HepG2 (cell line): ENCODE results near the gene BBS4. TPM values are rescaled to one million over a fixed set of nuclear protein-coding genes. Genes with fewer than 3 reads are reported as not detected.

Experiments used
- ATAC-seq: fragments of 200-7000 bp; cut with Tn5 transposase; 3 replicates; pipeline ENCODE4 v1.9.1; 2020; ENCODE audit warnings: mild to moderate bottlenecking, moderate library complexity
- BruUV-seq: library from RNA; stranded (reverse); fragments of 400-500 nt; replicated peaks from 2 replicates; lab custom pipeline; 2021; lab: Mats Ljungman, UMichigan
- CTCF ChIA-PET: fragments of 300-600 bp; formaldehyde crosslinking; extraction: SDS; loops from one replicate; lab custom pipeline; 2021; ENCODE audit warnings: low total read pairs, inconsistent platforms, low intra/inter-chr PET ratio; lab: Yijun Ruan, JAX
- POLR2A ChIA-PET: fragments of 350-600 bp; sonication (Branson Sonifier 250); formaldehyde crosslinking; loops from one replicate; lab custom pipeline; 2020; ENCODE audit warnings: antibody characterized with exemption, inconsistent platforms; lab: Yijun Ruan, JAX
- DNase-seq: peaks from one replicate; pipeline ENCODE4 v3.0.0-alpha.2; 2015; ENCODE audit warnings: low spot score
- FAIRE-seq: peaks from 3 replicates; lab custom pipeline; 2011; peaks lifted over from hg19 to GRCh38; lab: Jason Lieb, UNC
- H2AFZ ChIP-seq: one replicate; pipeline ENCODE4 v1.6.1; 2011; ENCODE audit warnings: low read length, inconsistent platforms
- H3K27ac ChIP-seq: fragments of 300-600 bp; 3 replicates; pipeline ENCODE4 v1.8.0; 2011; ENCODE audit warnings: mixed run types, mild to moderate bottlenecking, mixed read lengths, low read length, inconsistent platforms; ENCODE audit not compliant: insufficient read depth; ENCODE audit errors: extremely low read length
- H3K27me3 ChIP-seq, 2 experiments: fragments of 200-600 bp in 1 of 2; 2 replicates in 1 of 2; 3 replicates in 1 of 2; pipeline versions ENCODE4 v1.6.0 to v1.8.0; 2011; ENCODE audit warnings: low read length in 2 of 2, mild to moderate bottlenecking in 2 of 2, moderate library complexity in 2 of 2, inconsistent platforms in 1 of 2; ENCODE audit not compliant: insufficient read depth in 2 of 2, control insufficient read depth in 1 of 2
- H3K36me3 ChIP-seq, 2 experiments: fragments of 200-600 bp in 1 of 2; replicated peaks in 1 of 2; 2 replicates in 1 of 2; 3 replicates in 1 of 2; pipeline versions ENCODE4 v1.5.1 to v1.8.0; 2011; ENCODE audit warnings: low read length in 2 of 2, inconsistent platforms in 1 of 2; ENCODE audit not compliant: insufficient read depth in 2 of 2, control insufficient read depth in 1 of 2
- H3K4me1 ChIP-seq: 2 replicates; pipeline ENCODE4 v1.5.1; 2012; ENCODE audit warnings: low read length, inconsistent platforms; ENCODE audit not compliant: insufficient read depth
- H3K4me2 ChIP-seq: 2 replicates; pipeline ENCODE4 v1.6.0; 2011; ENCODE audit warnings: low read depth, low read length, inconsistent platforms
- H3K4me3 ChIP-seq, 3 experiments: fragments of 200-600 bp in 1 of 3; sonication (generic), shearing (Covaris generic) in 1 of 3; replicated peaks in 1 of 3; 2 replicates each; pipeline ENCODE4 v1.5.1; 2011 to 2016; ENCODE audit warnings: low read length in 3 of 3, inconsistent platforms in 2 of 3, low read depth in 2 of 3, mild to moderate bottlenecking in 2 of 3, control low read depth in 1 of 3, mixed read lengths in 1 of 3; ENCODE audit not compliant: insufficient read depth in 1 of 3
- H3K79me2 ChIP-seq: one replicate; pipeline ENCODE4 v1.6.1; 2011; ENCODE audit warnings: low read length, inconsistent platforms; ENCODE audit not compliant: insufficient read depth
- H3K9ac ChIP-seq: 2 replicates; pipeline ENCODE4 v1.6.0; 2011; ENCODE audit warnings: mild to moderate bottlenecking, low read depth, low read length, inconsistent platforms; ENCODE audit not compliant: insufficient read depth
- H3K9me3 ChIP-seq: 2 replicates; pipeline ENCODE4 v1.5.1; 2012; ENCODE audit warnings: mild to moderate bottlenecking, low read length
- H4K20me1 ChIP-seq: 2 replicates; pipeline ENCODE4 v1.6.0; 2011; ENCODE audit warnings: inconsistent platforms, mild to moderate bottlenecking, low read length, moderate library complexity; ENCODE audit not compliant: insufficient read depth
- ADNP ChIP-seq: sonication (generic); formaldehyde crosslinking; IDR thresholded peaks from 2 replicates; pipeline ENCODE4 v1.4.0; 2020; ENCODE audit warnings: missing genetic modification reagents
- CCAR2 ChIP-seq: fragments of 200-400 bp; formaldehyde crosslinking; optimal IDR thresholded peaks from 2 replicates; pipeline ENCODE3; 2018; ENCODE audit warnings: low read depth, mild to moderate bottlenecking, low read length, moderate library complexity
- HDAC2 ChIP-seq: sonication (generic); formaldehyde crosslinking; IDR thresholded peaks from 2 replicates; pipeline ENCODE4 v1.4.0; 2020; ENCODE audit warnings: missing genetic modification reagents
- HHEX ChIP-seq: IDR thresholded peaks from 2 replicates; pipeline ENCODE4 v1.6.1; 2016; ENCODE audit warnings: control low read depth
- JDP2 ChIP-seq: sonication (generic); formaldehyde crosslinking; IDR thresholded peaks from 2 replicates; pipeline ENCODE4 v1.8.1; 2022; ENCODE audit warnings: missing genetic modification reagents, borderline replicate concordance
- MAF1 ChIP-seq: sonication (generic); formaldehyde crosslinking; IDR thresholded peaks from 2 replicates; pipeline ENCODE4 v1.5.0; 2020; ENCODE audit warnings: missing genetic modification reagents, borderline replicate concordance
- MBD4 ChIP-seq: IDR thresholded peaks from 2 replicates; pipeline ENCODE4 v1.6.1; 2012; ENCODE audit warnings: low read length, inconsistent platforms, borderline replicate concordance
- NFATC3 ChIP-seq: sonication (generic); formaldehyde crosslinking; IDR thresholded peaks from 2 replicates; pipeline ENCODE4 v1.5.1; 2020; ENCODE audit warnings: mild to moderate bottlenecking, missing genetic modification reagents
- SATB2 ChIP-seq: sonication (generic); formaldehyde crosslinking; IDR thresholded peaks from 2 replicates; pipeline ENCODE4 v1.5.0; 2020; ENCODE audit warnings: missing genetic modification reagents
- SP5 ChIP-seq: IDR thresholded peaks from 2 replicates; pipeline ENCODE4 v1.6.1; 2016; ENCODE audit warnings: low read depth, borderline replicate concordance
- SRSF1 ChIP-seq: fragments of 200-400 bp; formaldehyde crosslinking; optimal IDR thresholded peaks from 2 replicates; pipeline ENCODE3; 2017; ENCODE audit warnings: mild to moderate bottlenecking, low read depth, low read length, moderate library complexity
- SRSF4 ChIP-seq: fragments of 200-400 bp; formaldehyde crosslinking; IDR thresholded peaks from one replicate; pipeline ENCODE4 v1.6.1; 2018; ENCODE audit warnings: mild to moderate bottlenecking, low read depth, low read length, moderate library complexity; ENCODE audit not compliant: poor library complexity, severe bottlenecking
- ZFX ChIP-seq: sonication (generic); formaldehyde crosslinking; IDR thresholded peaks from 2 replicates; pipeline ENCODE4 v1.4.0; 2020; ENCODE audit warnings: mild to moderate bottlenecking, low read depth, missing genetic modification reagents, moderate library complexity
- ZNF224 ChIP-seq: sonication (generic); formaldehyde crosslinking; IDR thresholded peaks from 2 replicates; pipeline ENCODE4 v1.5.0; 2020; ENCODE audit warnings: mild to moderate bottlenecking, missing genetic modification reagents
- ZNF567 ChIP-seq: sonication (generic); formaldehyde crosslinking; IDR thresholded peaks from 2 replicates; pipeline ENCODE4 v1.8.1; 2023; ENCODE audit warnings: mild to moderate bottlenecking, missing genetic modification reagents, borderline replicate concordance
- ZNF674 ChIP-seq: sonication (generic); formaldehyde crosslinking; IDR thresholded peaks from 2 replicates; pipeline ENCODE4 v1.5.0; 2020; ENCODE audit warnings: low read depth, mild to moderate bottlenecking, missing genetic modification reagents
- ZSCAN9 ChIP-seq: IDR thresholded peaks from 2 replicates; pipeline ENCODE4 v1.6.1; 2016; ENCODE audit warnings: borderline replicate concordance
- WGBS: methylation state at CpG from one replicate; pipeline ENCODE4 v1.1.6; 2017; ENCODE audit warnings: low lambda C conversion rate; 5-methylcytosine and 5-hydroxymethylcytosine counted together
- in situ Hi-C: cut with HindIII; loops from 2 replicates; pipeline ENCODE4 v1.10.0; 2017; ENCODE audit warnings: low pct_unique_long_range_greater_than_20kb; ENCODE audit not compliant: extremely low pct_ligation_motif_present
- intact Hi-C: fragments of 100-400 bp; cut with micrococcal nuclease; formaldehyde crosslinking; loops from one replicate; pipeline ENCODE4 v1.10.0; 2022; ENCODE audit not compliant: unreplicated experiment
- polyA plus RNA-seq, 8 experiments: library from polyadenylated mRNA; depleted of rRNA in 3 of 8; stranded (reverse) in 7 of 8; unstranded in 1 of 8; fragments of >200 nt; fragmentation: Illumina TruSeq in 4 of 8; extraction: Trizol in 4 of 8; gene quantifications; 2 replicates each; pipeline versions ENCODE4 v1.2.1 to v1.2.3, GENCODE V29; 2011 to 2016; ENCODE audit warnings: low read depth in 4 of 8, missing spikeins in 1 of 8, mixed read lengths in 1 of 8; ENCODE audit not compliant: insufficient read depth in 1 of 8
- total RNA-seq, 5 experiments: library from RNA; depleted of rRNA; stranded (reverse); fragments of >200 nt; fragmentation: Illumina TruSeq; extraction: Trizol; gene quantifications; 2 replicates each; pipeline ENCODE4 v1.2.3, GENCODE V29; 2016; ENCODE audit warnings: low read depth in 1 of 5

BBS4 gene
- total and polyA plus RNA-seq, 2 of the 13 experiments (the other 11 are each of a cell fraction or from before 2014, with no cell fraction given), result 16.0 to 21.3 TPM

DNA sequence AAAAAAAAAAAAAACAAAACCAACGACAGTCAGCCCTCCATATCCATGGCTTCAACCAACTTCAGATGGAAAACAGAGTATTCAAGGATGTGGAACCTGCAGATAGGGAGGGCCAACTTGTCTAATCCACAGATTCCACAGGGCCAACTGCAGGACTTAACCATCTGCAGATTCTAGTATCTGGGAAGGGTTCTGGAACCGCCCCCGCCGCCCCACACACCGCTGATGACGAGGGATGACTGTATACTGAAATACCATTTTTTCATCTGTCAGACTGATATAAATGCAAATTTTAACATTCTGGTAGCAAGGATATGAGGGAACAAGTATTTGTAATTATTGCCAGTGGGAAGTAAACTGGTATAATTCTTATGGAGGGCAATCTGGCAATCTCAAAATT lies 68.1 kb downstream of the BBS4 start:
- TF ChIP-seq SP5 (CRISPR knock-in tag) (no peak), CCAR2 (no peak), SRSF4 (no peak), SRSF1 (no peak), ZFX (CRISPR knock-in tag) (no peak), HHEX (CRISPR knock-in tag) (no peak), ZNF567 (no peak), MBD4 (no peak), ADNP (no peak), NFATC3 (CRISPR knock-in tag) (no peak), MAF1 (no peak), SATB2 (CRISPR knock-in tag) (no peak), HDAC2 (no peak), ZNF224 (no peak), JDP2 (no peak), ZSCAN9 (no peak), ZNF674 (CRISPR knock-in tag) (no peak)
- no TSS peak for BruUV-seq
- Histone ChIP-seq H3K4me1 (no peaks in the 10 kb centered on the region), H3K27ac (no peak overlapping the region), H3K36me3 (peaks cover 23 to 68% of the 10 kb centered on the region in 2 experiments), H4K20me1 (no peaks in the 10 kb centered on the region), H3K27me3 (no peaks in the 10 kb centered on the region), H3K9me3 (no peaks in the 10 kb centered on the region), H3K79me2 (no peaks in the 10 kb centered on the region), H3K4me3 (no peak overlapping the region), H3K9ac (no peak overlapping the region), H2AFZ (no peak overlapping the region), H3K4me2 (no peak overlapping the region)
- WGBS, result 97% methylated on average over 6 of the region's 6 CpGs
- ChIA-PET POLR2A (no interaction called here), CTCF (no interaction called here)
- intact Hi-C loops (no loop called here), in situ Hi-C loops (no loop called here)
- FAIRE-seq (no peak), DNase-seq (no peak), ATAC-seq (no peak)
